HG03378 (cell line): ENCODE data around the gene NPAS4.
A peak's percentile ranks its signal among the peaks of the same experiment; 100 is the strongest.
"Not testable (repeated sequence)": the region's sequence is repeated elsewhere in the genome, so short reads cannot be mapped to it uniquely, and the experiment has no call there.

Experiments used
- ATAC-seq: cut with Tn5 transposase; IDR thresholded peaks from one replicate; pipeline ENCODE4 v1.9.1; 2021; ENCODE audit warnings: mild to moderate bottlenecking, moderate library complexity; ENCODE audit not compliant: unreplicated experiment

The NPAS4 gene

GRCh38 chr11:66417000-66417399 lies 3.8 kb upstream of the NPAS4 start:
- ATAC-seq: no peak

- no peak for ATAC-seq
These were observed 2.5 kb upstream of the NPAS4 start for GRCh38 chr11:66418168-66418985.

GRCh38 chr11:66418986-66419308 lies 1.9 kb upstream of the NPAS4 start:
- ATAC-seq: no peak

GRCh38 chr11:66419825-66420224 lies 1.0 kb upstream of the NPAS4 start:
- no peak for ATAC-seq

GRCh38 chr11:66421492-66422205 lies 814 bp downstream of the NPAS4 start:
- ATAC-seq: no peak

- no peak for ATAC-seq
These were observed 5.5 kb downstream of the NPAS4 start for GRCh38 chr11:66426314-66426713.

- ATAC-seq: no peak
These were observed 8.1 kb downstream of the NPAS4 start for GRCh38 chr11:66428933-66429332.

GRCh38 chr11:66429983-66430602 lies 9.3 kb downstream of the NPAS4 start:
- no peak for ATAC-seq

GRCh38 chr11:66431287-66431686 lies 10.5 kb downstream of the NPAS4 start:
- ATAC-seq: not testable (repeated sequence)

GRCh38 chr11:66431871-66432329 lies 11.1 kb downstream of the NPAS4 start:
- not testable (repeated sequence) for ATAC-seq

GRCh38 chr11:66432597-66432996 lies 11.8 kb downstream of the NPAS4 start:
- no peak for ATAC-seq

GRCh38 chr11:66437979-66438503 lies 17.2 kb downstream of the NPAS4 start:
- no peak for ATAC-seq

GRCh38 chr11:66438504-66439466 lies 17.9 kb downstream of the NPAS4 start, which contains the start of gene MRPL11:
TSS of gene MRPL11 (minus strand) at chr11:66438848. CDS start at chr11:66438754, 94 bp downstream.
- peak; percentile 91 for ATAC-seq

- not testable (repeated sequence) for ATAC-seq
These were observed 19.5 kb downstream of the NPAS4 start for GRCh38 chr11:66440101-66440939.

GRCh38 chr11:66440940-66441282 lies 20.1 kb downstream of the NPAS4 start:
- ATAC-seq: not testable (repeated sequence)

- ATAC-seq: no peak
These were observed 22.8 kb downstream of the NPAS4 start for GRCh38 chr11:66443602-66444001.

GRCh38 chr11:66447012-66447411 lies 26.2 kb downstream of the NPAS4 start:
- no peak for ATAC-seq

- no peak for ATAC-seq
These were observed 27.7 kb downstream of the NPAS4 start for GRCh38 chr11:66448523-66448922.

GRCh38 chr11:66450560-66450959 lies 29.7 kb downstream of the NPAS4 start:
- no peak for ATAC-seq
